Trophoblast cell (in vitro differentiated cells and primary cell): Measurements from ENCODE around the gene CTAGE9.

Source experiments
- DNase-seq, 2 donors: peaks; one replicate each; pipeline ENCODE4 v3.0.0-alpha.2; 2016
- H2AFZ ChIP-seq: 2 replicates; pipeline ENCODE4 v1.6.1; 2013; ENCODE audit warnings: low read length, moderate library complexity, mild to moderate bottlenecking; ENCODE audit not compliant: insufficient read depth, poor library complexity
- H2AK5ac ChIP-seq: 2 replicates; pipeline ENCODE4 v1.6.1; 2013; ENCODE audit warnings: mild to moderate bottlenecking, low read length
- H2BK120ac ChIP-seq: 2 replicates; pipeline ENCODE4 v1.6.1; 2013; ENCODE audit warnings: low read length, mild to moderate bottlenecking, moderate library complexity; ENCODE audit not compliant: insufficient read depth, poor library complexity
- H2BK12ac ChIP-seq: 2 replicates; pipeline ENCODE4 v1.6.1; 2013; ENCODE audit warnings: mild to moderate bottlenecking, low read length, moderate library complexity
- H2BK5ac ChIP-seq: 2 replicates; pipeline ENCODE4 v1.6.1; 2013; ENCODE audit warnings: low read length, low read depth, moderate library complexity, mild to moderate bottlenecking; ENCODE audit not compliant: poor library complexity
- H3K14ac ChIP-seq: 2 replicates; pipeline ENCODE4 v1.6.1; 2013; ENCODE audit warnings: mild to moderate bottlenecking, low read length
- H3K18ac ChIP-seq: 2 replicates; pipeline ENCODE4 v1.6.1; 2013; ENCODE audit warnings: mild to moderate bottlenecking, low read length
- H3K23ac ChIP-seq: 2 replicates; pipeline ENCODE4 v1.6.1; 2013; ENCODE audit warnings: low read length
- H3K27ac ChIP-seq: 2 replicates; pipeline ENCODE4 v1.5.1; 2013; ENCODE audit warnings: low read depth, mild to moderate bottlenecking, inconsistent platforms, low read length, moderate library complexity
- H3K27me3 ChIP-seq: 2 replicates; pipeline ENCODE4 v1.6.1; 2013; ENCODE audit warnings: inconsistent platforms, mild to moderate bottlenecking, low read length, moderate library complexity; ENCODE audit not compliant: insufficient read depth
- H3K36me3 ChIP-seq, 2 experiments: 1 replicate in 1 of 2; 2 replicates in 1 of 2; pipeline ENCODE4 v1.6.1; 2013; ENCODE audit warnings: low read length in 2 of 2, mild to moderate bottlenecking in 2 of 2, moderate library complexity in 1 of 2; ENCODE audit not compliant: insufficient read depth in 2 of 2, control insufficient read depth in 1 of 2
- H3K4ac ChIP-seq: 2 replicates; pipeline ENCODE4 v1.6.1; 2013; ENCODE audit warnings: low read depth, mild to moderate bottlenecking, low read length, moderate library complexity
- H3K4me1 ChIP-seq, 2 experiments: 1 replicate in 1 of 2; 2 replicates in 1 of 2; pipeline ENCODE4 v1.6.1; 2013; ENCODE audit warnings: low read length in 2 of 2, mild to moderate bottlenecking in 2 of 2, moderate library complexity in 1 of 2; ENCODE audit not compliant: insufficient read depth in 2 of 2, control insufficient read depth in 1 of 2
- H3K4me2 ChIP-seq: 2 replicates; pipeline ENCODE4 v1.6.1; 2013; ENCODE audit warnings: inconsistent platforms, mild to moderate bottlenecking, low read length, moderate library complexity
- H3K4me3 ChIP-seq: 2 replicates; pipeline ENCODE4 v1.5.1; 2013; ENCODE audit warnings: mild to moderate bottlenecking, low read depth, low read length, inconsistent platforms
- H3K79me1 ChIP-seq: one replicate; pipeline ENCODE4 v1.6.1; 2013; ENCODE audit warnings: low read length
- H3K79me2 ChIP-seq: 2 replicates; pipeline ENCODE4 v1.6.1; 2013; ENCODE audit warnings: low read length, mild to moderate bottlenecking; ENCODE audit not compliant: control insufficient read depth, insufficient read depth, poor library complexity
- H3K9ac ChIP-seq: 2 replicates; pipeline ENCODE4 v1.6.1; 2013; ENCODE audit warnings: mild to moderate bottlenecking, low read length
- H3K9me3 ChIP-seq: 2 replicates; pipeline ENCODE4 v1.6.1; 2013; ENCODE audit warnings: low read depth, mild to moderate bottlenecking, control low read depth, inconsistent platforms, low read length; ENCODE audit not compliant: insufficient read depth
- H4K12ac ChIP-seq: 2 replicates; pipeline ENCODE4 v1.6.1; 2013; ENCODE audit warnings: low read depth, mild to moderate bottlenecking, low read length, moderate library complexity
- H4K8ac ChIP-seq: 2 replicates; pipeline ENCODE4 v1.6.1; 2013; ENCODE audit warnings: low read depth, mild to moderate bottlenecking, low read length, moderate library complexity
- H4K91ac ChIP-seq: one replicate; pipeline ENCODE4 v1.6.1; 2013; ENCODE audit warnings: low read depth, mild to moderate bottlenecking, low read length, moderate library complexity
- WGBS: extraction: QIAGEN DNeasy Blood & Tissue Kit; methylation state at CpG from one replicate; pipeline ENCODE4 v1.1.7; 2013; ENCODE audit warnings: missing lambda C conversion rate; ENCODE audit not compliant: insufficient read length, insufficient coverage; ENCODE audit errors: extremely low coverage; 5-methylcytosine and 5-hydroxymethylcytosine counted together

Gene CTAGE9

GRCh38 chr6:131680868-131681267 lies 29.9 kb downstream of the CTAGE9 start:
- Histone ChIP-seq H4K12ac (no peak overlapping the region), H3K4me2 (no peak overlapping the region), H3K4me3 (no peak overlapping the region), H2BK120ac (no peak overlapping the region), H4K8ac (no peak overlapping the region), H2AFZ (no peak overlapping the region), H4K91ac (no peak overlapping the region), H2AK5ac (no peak overlapping the region), H3K79me2 (no peaks in the 10 kb centered on the region), H3K9me3 (no peaks in the 10 kb centered on the region), H3K79me1 (no peaks in the 10 kb centered on the region), H3K14ac (no peak overlapping the region), H3K27me3 (no peaks in the 10 kb centered on the region), H3K23ac (no peak overlapping the region), H3K36me3 (no peaks in the 10 kb centered on the region), H3K9ac (no peak overlapping the region), H3K4ac (no peak overlapping the region), H2BK12ac (no peak overlapping the region), H3K4me1 (no peaks in the 10 kb centered on the region), H3K27ac (no peak overlapping the region), H2BK5ac (no peak overlapping the region), H3K18ac (no peak overlapping the region)
- DNase-seq = no peak
- no CpG with 5 or more reads among the region's 2 CpGs for WGBS

GRCh38 chr6:131678442-131678841 lies 32.4 kb downstream of the CTAGE9 start:
- H3K4me2 ChIP-seq = no peak overlapping the region
- H2AFZ ChIP-seq = no peak overlapping the region
- peak; percentile 59 to 92 for DNase-seq
- H2AK5ac ChIP-seq = no peak overlapping the region
- no peaks in the 10 kb centered on the region for H3K9me3 ChIP-seq
- no peak overlapping the region for H4K12ac ChIP-seq
- H3K9ac ChIP-seq = no peak overlapping the region
- H3K4me1 ChIP-seq = no peaks in the 10 kb centered on the region
- no peak overlapping the region for H4K91ac ChIP-seq
- H3K36me3 ChIP-seq = no peaks in the 10 kb centered on the region
- no peak overlapping the region for H2BK5ac ChIP-seq
- H3K18ac ChIP-seq = no peak overlapping the region
- H3K14ac ChIP-seq = no peak overlapping the region
- no peak overlapping the region for H3K4ac ChIP-seq
- no peak overlapping the region for H3K23ac ChIP-seq
- no peak overlapping the region for H2BK120ac ChIP-seq
- no peak overlapping the region for H4K8ac ChIP-seq
- no peak overlapping the region for H2BK12ac ChIP-seq
- no peaks in the 10 kb centered on the region for H3K79me2 ChIP-seq
- no CpG with 5 or more reads among the region's 5 CpGs for WGBS
- H3K27me3 ChIP-seq = no peaks in the 10 kb centered on the region
- H3K79me1 ChIP-seq = no peaks in the 10 kb centered on the region
- H3K27ac ChIP-seq = no peak overlapping the region
- no peak overlapping the region for H3K4me3 ChIP-seq

GRCh38 chr6:131673184-131673583 lies 37.6 kb downstream of the CTAGE9 start:
- H3K27me3 ChIP-seq = no peaks in the 10 kb centered on the region
- WGBS = no CpG with 5 or more reads among the region's 2 CpGs

GRCh38 chr6:131669891-131670290 lies 40.9 kb downstream of the CTAGE9 start:
- H3K4me1 ChIP-seq = no peaks in the 10 kb centered on the region
- no peak for DNase-seq
- H3K4ac ChIP-seq = no peak overlapping the region
- H3K9ac ChIP-seq = no peak overlapping the region
- H4K8ac ChIP-seq = no peak overlapping the region
- H3K23ac ChIP-seq = no peak overlapping the region
- H3K9me3 ChIP-seq = no peaks in the 10 kb centered on the region
- no peak overlapping the region for H4K91ac ChIP-seq
- H2BK120ac ChIP-seq = no peak overlapping the region
- no peaks in the 10 kb centered on the region for H3K36me3 ChIP-seq
- H2BK5ac ChIP-seq = no peak overlapping the region
- WGBS = no CpG with 5 or more reads among the region's 1 CpG
- no peak overlapping the region for H3K4me2 ChIP-seq
- H3K27me3 ChIP-seq = no peaks in the 10 kb centered on the region
- no peak overlapping the region for H2BK12ac ChIP-seq
- no peak overlapping the region for H3K14ac ChIP-seq
- H2AFZ ChIP-seq = no peak overlapping the region
- no peak overlapping the region for H4K12ac ChIP-seq
- no peaks in the 10 kb centered on the region for H3K79me2 ChIP-seq
- H2AK5ac ChIP-seq = no peak overlapping the region
- H3K27ac ChIP-seq = no peak overlapping the region
- no peak overlapping the region for H3K4me3 ChIP-seq
- no peaks in the 10 kb centered on the region for H3K79me1 ChIP-seq
- H3K18ac ChIP-seq = no peak overlapping the region

More at GRCh38 chr6:131673184-131673583, 37.6 kb downstream of the CTAGE9 start:
- Histone ChIP-seq H3K4me3 (no peak overlapping the region), H2BK12ac (no peak overlapping the region), H3K79me1 (no peaks in the 10 kb centered on the region), H3K4me1 (no peaks in the 10 kb centered on the region), H2BK5ac (no peak overlapping the region), H4K91ac (no peak overlapping the region), H4K8ac (no peak overlapping the region), H2BK120ac (no peak overlapping the region), H3K4ac (no peak overlapping the region), H3K4me2 (no peak overlapping the region), H4K12ac (no peak overlapping the region), H3K36me3 (no peaks in the 10 kb centered on the region), H2AK5ac (no peak overlapping the region), H3K27ac (no peak overlapping the region), H3K9ac (no peak overlapping the region), H3K18ac (no peak overlapping the region), H3K14ac (no peak overlapping the region), H3K9me3 (no peaks in the 10 kb centered on the region), H3K23ac (no peak overlapping the region), H2AFZ (no peak overlapping the region), H3K79me2 (no peaks in the 10 kb centered on the region)
- no peak for DNase-seq
